ACC112 (cell line): ENCODE measurements around the gene PLBD1.

ENCODE experiments used
- H2AFZ ChIP-seq: fragments of 200-600 bp; sonication (generic); one replicate; pipeline ENCODE4 v1.6.0; 2017; ENCODE audit warnings: antibody characterized with exemption, low read length; ENCODE audit not compliant: unreplicated experiment
- H3K27ac ChIP-seq: fragments of 200-600 bp; sonication (generic); 2 replicates; pipeline ENCODE4 v1.5.1; 2014; ENCODE audit warnings: low read depth, mild to moderate bottlenecking, antibody characterized with exemption, low read length, moderate library complexity
- H3K27me3 ChIP-seq: fragments of 200-600 bp; sonication (generic); 2 replicates; pipeline ENCODE4 v1.6.1; 2014; ENCODE audit warnings: mild to moderate bottlenecking, antibody characterized with exemption, low read length, moderate library complexity, mixed read lengths; ENCODE audit not compliant: insufficient read depth
- H3K36me3 ChIP-seq: fragments of 200-600 bp; sonication (generic); 2 replicates; pipeline ENCODE4 v1.6.1; 2016; ENCODE audit warnings: mild to moderate bottlenecking, antibody characterized with exemption, low read length, moderate library complexity, mixed read lengths; ENCODE audit not compliant: insufficient read depth
- H3K4me1 ChIP-seq: fragments of 200-600 bp; sonication (generic); one replicate; pipeline ENCODE4 v1.6.1; 2016; ENCODE audit warnings: low read length, mixed read lengths; ENCODE audit not compliant: insufficient read depth, unreplicated experiment, control insufficient read depth
- H3K4me3 ChIP-seq: fragments of 200-600 bp; sonication (generic); 2 replicates; pipeline ENCODE4 v1.5.1; 2014; ENCODE audit warnings: mild to moderate bottlenecking, low read depth, low read length
- H3K79me2 ChIP-seq: fragments of 200-600 bp; sonication (generic); one replicate; pipeline ENCODE4 v1.6.0; 2016; ENCODE audit warnings: low read length; ENCODE audit not compliant: control insufficient read depth, unreplicated experiment, insufficient read depth

The PLBD1 gene

GRCh38 chr12:14545144-14546124, 22.2 kb downstream of the PLBD1 start:
- Histone ChIP-seq H3K4me1 (no peaks in the 10 kb centered on the region), H3K79me2 (no peaks in the 10 kb centered on the region), H2AFZ (no peak overlapping the region), H3K27me3 (no peaks in the 10 kb centered on the region), H3K4me3 (no peak overlapping the region), H3K27ac (no peak overlapping the region), H3K36me3 (no peaks in the 10 kb centered on the region)

GRCh38 chr12:14540801-14541462, 26.8 kb downstream of the PLBD1 start:
- H3K27me3 ChIP-seq: no peaks in the 10 kb centered on the region
- H3K36me3 ChIP-seq: no peaks in the 10 kb centered on the region
- H3K27ac ChIP-seq: no peak overlapping the region
- H2AFZ ChIP-seq: no peak overlapping the region
- no peaks in the 10 kb centered on the region for H3K4me1 ChIP-seq
- no peaks in the 10 kb centered on the region for H3K79me2 ChIP-seq
- no peak overlapping the region for H3K4me3 ChIP-seq

- H2AFZ ChIP-seq: no peak overlapping the region
- no peaks in the 10 kb centered on the region for H3K36me3 ChIP-seq
- H3K79me2 ChIP-seq: no peaks in the 10 kb centered on the region
- no peak overlapping the region for H3K4me3 ChIP-seq
- H3K4me1 ChIP-seq: no peaks in the 10 kb centered on the region
- no peak overlapping the region for H3K27ac ChIP-seq
- H3K27me3 ChIP-seq: no peaks in the 10 kb centered on the region
These were observed 30.6 kb downstream of the PLBD1 start for GRCh38 chr12:14537088-14537487.

- no peak overlapping the region for H2AFZ ChIP-seq
- H3K4me1 ChIP-seq: no peaks in the 10 kb centered on the region
- H3K79me2 ChIP-seq: no peaks in the 10 kb centered on the region
- no peak overlapping the region for H3K27ac ChIP-seq
- no peak overlapping the region for H3K4me3 ChIP-seq
- H3K27me3 ChIP-seq: no peaks in the 10 kb centered on the region
- no peaks in the 10 kb centered on the region for H3K36me3 ChIP-seq
These were observed 35.5 kb downstream of the PLBD1 start for GRCh38 chr12:14532152-14532551.

GRCh38 chr12:14525964-14526363, 41.7 kb downstream of the PLBD1 start:
- Histone ChIP-seq H2AFZ (no peak overlapping the region), H3K36me3 (no peaks in the 10 kb centered on the region), H3K4me3 (no peak overlapping the region), H3K27ac (no peak overlapping the region), H3K79me2 (no peaks in the 10 kb centered on the region), H3K4me1 (no peaks in the 10 kb centered on the region), H3K27me3 (no peaks in the 10 kb centered on the region)

GRCh38 chr12:14521822-14522221, 45.9 kb downstream of the PLBD1 start:
- Histone ChIP-seq H2AFZ (no peak overlapping the region), H3K27me3 (no peaks in the 10 kb centered on the region), H3K27ac (no peak overlapping the region), H3K36me3 (no peaks in the 10 kb centered on the region), H3K4me1 (no peaks in the 10 kb centered on the region), H3K4me3 (no peak overlapping the region), H3K79me2 (no peaks in the 10 kb centered on the region)

- Histone ChIP-seq H3K27ac (no peak overlapping the region), H3K4me3 (no peak overlapping the region), H2AFZ (no peak overlapping the region), H3K27me3 (no peaks in the 10 kb centered on the region), H3K36me3 (no peaks in the 10 kb centered on the region), H3K79me2 (no peaks in the 10 kb centered on the region), H3K4me1 (no peaks in the 10 kb centered on the region)
These were observed 52.7 kb downstream of the PLBD1 start for GRCh38 chr12:14514946-14515345.

GRCh38 chr12:14514154-14514842, 53.4 kb downstream of the PLBD1 start:
- Histone ChIP-seq H3K27me3 (no peaks in the 10 kb centered on the region), H2AFZ (no peak overlapping the region), H3K4me3 (no peak overlapping the region), H3K27ac (no peak overlapping the region), H3K4me1 (no peaks in the 10 kb centered on the region), H3K79me2 (no peaks in the 10 kb centered on the region), H3K36me3 (no peaks in the 10 kb centered on the region)

GRCh38 chr12:14510574-14510973, 57.1 kb downstream of the PLBD1 start:
- Histone ChIP-seq H3K79me2 (no peaks in the 10 kb centered on the region), H3K4me3 (no peak overlapping the region), H3K27ac (no peak overlapping the region), H2AFZ (no peak overlapping the region), H3K27me3 (no peaks in the 10 kb centered on the region), H3K4me1 (no peaks in the 10 kb centered on the region), H3K36me3 (peaks cover 6% of the 10 kb centered on the region; the same call in 1 of the 2 replicates)

GRCh38 chr12:14505626-14506596, 61.8 kb downstream of the PLBD1 start:
- no peaks in the 10 kb centered on the region for H3K27me3 ChIP-seq
- H3K4me1 ChIP-seq: no peaks in the 10 kb centered on the region
- H3K4me3 ChIP-seq: no peak overlapping the region
- H3K36me3 ChIP-seq: peaks cover 16% of the 10 kb centered on the region
- no peak overlapping the region for H3K27ac ChIP-seq
- no peak overlapping the region for H2AFZ ChIP-seq
- no peaks in the 10 kb centered on the region for H3K79me2 ChIP-seq
